Frontal cortex (tissue), 4 donors: ENCODE measurements around the gene NAA80. TPM values are rescaled to one million over a fixed set of nuclear protein-coding genes. Genes with fewer than 3 reads are reported as not detected.
"Not testable (repeated sequence)": the region's sequence is repeated elsewhere in the genome, so short reads cannot be mapped to it uniquely, and the experiment has no call there.

Experiments
- DNase-seq, 2 donors: peaks; one replicate each; pipeline ENCODE4 v3.0.0; 2012; ENCODE audit warnings: low spot score in 2 of 2
- FAIRE-seq: peaks from 2 replicates; lab custom pipeline; 2012; peaks lifted over from hg19 to GRCh38; lab: Jason Lieb, UNC
- total RNA-seq: library from RNA; depleted of rRNA; stranded (reverse); fragments of >200 nt; gene quantifications from one replicate; pipeline ENCODE4 v1.2.3, GENCODE V29; 2014
- donor health status: control.
- donor health status: control.
- donor health status: control.

The NAA80 gene
- total RNA-seq, 1 donor from 2014 or later: 5.3 TPM

- DNase-seq (no peak), FAIRE-seq (no peak)
Observed at GRCh38 chr3:50318163-50318562, 19.0 kb upstream of the NAA80 start.

- no peak for FAIRE-seq
- no peak for DNase-seq
Observed at GRCh38 chr3:50317300-50317699, 18.1 kb upstream of the NAA80 start.

GRCh38 chr3:50316657-50317242, 17.5 kb upstream of the NAA80 start:
- no peak for FAIRE-seq
- DNase-seq: no peak

- no peak for FAIRE-seq
- no peak for DNase-seq
Observed at GRCh38 chr3:50314816-50315215, 15.6 kb upstream of the NAA80 start.

- no peak for DNase-seq
- no peak for FAIRE-seq
Observed at GRCh38 chr3:50314342-50314741, 15.1 kb upstream of the NAA80 start.

GRCh38 chr3:50312041-50312440, 12.8 kb upstream of the NAA80 start:
- not testable (repeated sequence) for DNase-seq, FAIRE-seq

- no peak for DNase-seq
- FAIRE-seq: no peak
Observed at GRCh38 chr3:50304601-50305000, 5.4 kb upstream of the NAA80 start.

- DNase-seq (no peak), FAIRE-seq (no peak)
Observed at GRCh38 chr3:50303013-50303815, 4.0 kb upstream of the NAA80 start, which contains the start of gene HYAL1. Gene HYAL1 (minus strand): TSS chr3:50303574. CDS start chr3:50302956, 618 bp downstream.

- DNase-seq (no peak), FAIRE-seq (no peak)
Observed at GRCh38 chr3:50302095-50303012, 3.1 kb upstream of the NAA80 start.

- DNase-seq: no peak
Observed at GRCh38 chr3:50300681-50301254, 1.6 kb upstream of the NAA80 start.

GRCh38 chr3:50299929-50300680, 900 bp upstream of the NAA80 start:
- DNase-seq: peak in 1 of 2 donors; percentile 73
- FAIRE-seq: no peak

More at GRCh38 chr3:50300681-50301254, 1.6 kb upstream of the NAA80 start:
- no peak for FAIRE-seq

- DNase-seq: no peak
- no peak for FAIRE-seq
Observed at GRCh38 chr3:50299638-50299928, 378 bp upstream of the NAA80 start.

GRCh38 chr3:50297896-50298725, 1.1 kb downstream of the NAA80 start:
- DNase-seq (no peak), FAIRE-seq (no peak)

- FAIRE-seq: no peak
- no peak for DNase-seq
Observed at GRCh38 chr3:50297384-50297775, 1.8 kb downstream of the NAA80 start.

- FAIRE-seq: no peak
- no peak for DNase-seq
Observed at GRCh38 chr3:50296721-50297383, 2.4 kb downstream of the NAA80 start.

GRCh38 chr3:50295553-50296431, 3.4 kb downstream of the NAA80 start:
- DNase-seq (no peak), FAIRE-seq (no peak)
